ENCODE results near the gene DCTN2.
"Not testable (repeated sequence)": the region's sequence is repeated elsewhere in the genome, so short reads cannot be mapped to it uniquely, and the experiment has no call there.

DCTN2 gene

GRCh38 chr12:57525615-57526383 lies 21.2 kb downstream of the DCTN2 start:
- DNase-seq = no peak

GRCh38 chr12:57524814-57525614 lies 22.0 kb downstream of the DCTN2 start:
- no peak for DNase-seq

DNA sequence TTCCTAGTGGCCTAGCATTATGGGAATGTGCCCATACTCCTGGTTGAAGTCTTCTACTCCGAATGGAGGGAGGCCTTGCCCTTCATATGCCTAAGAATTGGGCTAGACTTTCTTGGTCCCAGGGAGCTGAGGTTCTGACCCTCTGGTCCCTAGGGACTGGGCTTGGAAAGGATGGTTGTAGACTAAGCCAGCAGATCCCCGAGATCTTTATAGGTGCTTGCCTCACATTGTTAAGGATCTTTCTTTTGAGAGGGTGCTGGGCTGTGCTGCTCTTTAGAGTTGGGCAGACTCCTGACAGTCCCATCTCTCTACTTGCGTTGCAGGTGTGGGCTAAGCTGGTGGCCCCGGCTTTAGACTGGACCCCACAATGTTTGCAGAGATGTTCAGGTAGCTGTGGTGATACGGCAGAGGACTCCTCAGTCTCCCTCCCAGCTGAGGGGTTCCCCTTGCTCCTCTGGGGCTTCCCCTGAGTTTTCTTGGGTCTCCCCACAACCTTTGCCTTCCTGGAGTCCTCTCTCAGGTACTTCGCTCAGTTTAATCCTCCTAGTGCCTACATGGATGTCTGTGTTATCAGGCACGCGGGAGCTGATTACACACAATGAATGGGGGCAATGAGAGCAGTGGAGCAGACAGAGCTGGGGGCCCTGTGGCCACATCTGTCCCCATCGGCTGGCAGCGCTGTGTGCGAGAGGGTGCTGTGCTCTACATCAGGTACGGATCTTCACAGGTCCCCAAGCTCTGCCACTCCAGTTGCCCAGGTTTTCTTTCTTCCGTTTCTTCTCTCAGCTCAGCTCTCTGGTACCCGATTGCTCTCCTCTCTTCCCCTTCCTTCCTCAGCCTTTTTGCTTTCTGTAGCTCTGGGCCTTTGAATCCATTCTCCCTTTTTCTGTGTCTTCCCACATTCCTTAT lies 23.0 kb downstream of the DCTN2 start:
- no peak for DNase-seq

DNA sequence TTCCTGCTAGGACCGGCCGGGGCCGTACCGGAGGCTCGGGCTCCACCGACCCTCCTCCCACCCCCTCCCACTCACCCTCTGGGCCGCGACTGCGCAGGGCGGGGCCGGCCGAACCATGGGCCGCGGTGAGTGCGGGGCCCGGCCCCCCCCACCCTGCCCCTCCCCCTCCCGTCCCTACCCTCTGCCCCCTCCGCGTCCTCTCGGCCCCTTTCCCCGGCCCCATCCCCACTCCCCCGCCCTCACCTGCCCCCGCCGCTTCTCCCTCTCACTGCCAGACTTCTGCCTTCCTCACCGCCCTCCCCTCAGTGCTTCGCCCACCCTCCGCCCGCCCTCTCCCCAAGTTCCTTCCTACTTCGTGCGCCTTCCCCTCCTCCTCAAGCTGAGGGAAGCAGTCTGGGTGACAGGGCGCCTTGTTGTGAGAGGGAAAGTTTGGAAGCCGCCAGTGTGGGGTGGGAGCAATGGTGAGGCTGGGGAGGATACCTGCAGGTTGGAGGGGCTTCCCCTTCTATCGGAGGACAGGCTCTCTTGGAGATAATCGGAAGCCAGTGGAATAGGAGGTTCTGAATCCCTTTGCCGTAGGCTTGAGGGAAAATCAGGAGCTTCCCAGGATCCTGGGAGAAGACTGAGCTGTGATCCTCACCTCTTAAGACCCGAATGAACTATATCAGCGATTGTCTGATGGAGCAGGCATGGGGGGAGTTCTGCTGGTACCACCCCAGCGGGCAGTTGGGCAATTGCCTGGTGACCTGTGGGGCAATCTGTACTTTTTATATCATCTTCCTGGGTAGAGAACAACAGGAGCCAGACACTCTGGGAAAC lies 23.9 kb downstream of the DCTN2 start:
- DNase-seq = no peak

DNA sequence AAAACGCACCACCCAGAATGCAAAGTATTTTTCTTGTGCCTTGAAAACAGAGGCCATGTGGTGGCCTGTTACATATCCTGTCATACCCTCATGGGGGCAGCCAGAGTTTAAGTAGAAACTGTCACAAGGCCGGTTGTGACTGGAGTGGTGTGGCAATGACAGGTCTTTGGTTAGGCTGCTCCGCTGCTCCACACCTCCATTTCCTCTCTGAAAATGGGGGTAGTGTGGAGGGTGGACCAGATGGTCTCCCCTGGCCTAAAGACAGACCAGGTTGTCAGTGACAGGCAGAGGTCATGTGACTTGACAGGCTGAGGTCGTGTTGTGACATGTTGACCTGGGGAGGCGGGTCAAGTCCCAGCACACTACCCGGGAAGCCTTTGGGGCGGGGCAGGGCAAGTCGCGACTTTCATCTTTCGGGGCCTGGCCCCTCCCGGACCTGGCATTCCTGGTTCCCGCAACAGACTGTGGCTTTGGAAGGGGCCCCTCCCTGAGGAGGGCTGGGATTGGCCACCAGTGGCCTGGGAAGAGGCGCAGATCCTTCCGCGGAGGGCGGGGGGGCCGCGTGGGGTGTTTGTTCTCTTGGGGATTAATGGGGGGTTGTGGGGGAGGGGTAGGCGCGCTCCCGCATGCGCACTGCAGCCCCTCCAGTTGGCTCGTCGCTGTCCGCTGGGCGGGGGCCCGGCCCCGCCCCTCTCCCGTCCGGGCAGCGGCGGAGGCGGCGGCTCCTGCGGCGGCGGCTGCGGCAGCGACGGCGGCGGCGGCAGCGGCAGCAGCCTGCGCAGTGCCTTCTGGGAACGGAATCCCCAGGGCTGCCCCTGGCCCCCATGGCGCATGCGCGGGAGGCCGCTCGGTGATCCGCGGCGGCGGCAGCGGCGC lies 24.7 kb downstream of the DCTN2 start, which contains the start of gene MBD6:
Gene MBD6, plus strand, starts transcription at position 814 of the 876 bp plus-strand sequence. CDS start 1,480 bp downstream, outside the sequence.
- peak; percentile 28 for DNase-seq

- no peak for DNase-seq
Observed at GRCh38 chr12:57521525-57522010, 25.4 kb downstream of the DCTN2 start.

DNA sequence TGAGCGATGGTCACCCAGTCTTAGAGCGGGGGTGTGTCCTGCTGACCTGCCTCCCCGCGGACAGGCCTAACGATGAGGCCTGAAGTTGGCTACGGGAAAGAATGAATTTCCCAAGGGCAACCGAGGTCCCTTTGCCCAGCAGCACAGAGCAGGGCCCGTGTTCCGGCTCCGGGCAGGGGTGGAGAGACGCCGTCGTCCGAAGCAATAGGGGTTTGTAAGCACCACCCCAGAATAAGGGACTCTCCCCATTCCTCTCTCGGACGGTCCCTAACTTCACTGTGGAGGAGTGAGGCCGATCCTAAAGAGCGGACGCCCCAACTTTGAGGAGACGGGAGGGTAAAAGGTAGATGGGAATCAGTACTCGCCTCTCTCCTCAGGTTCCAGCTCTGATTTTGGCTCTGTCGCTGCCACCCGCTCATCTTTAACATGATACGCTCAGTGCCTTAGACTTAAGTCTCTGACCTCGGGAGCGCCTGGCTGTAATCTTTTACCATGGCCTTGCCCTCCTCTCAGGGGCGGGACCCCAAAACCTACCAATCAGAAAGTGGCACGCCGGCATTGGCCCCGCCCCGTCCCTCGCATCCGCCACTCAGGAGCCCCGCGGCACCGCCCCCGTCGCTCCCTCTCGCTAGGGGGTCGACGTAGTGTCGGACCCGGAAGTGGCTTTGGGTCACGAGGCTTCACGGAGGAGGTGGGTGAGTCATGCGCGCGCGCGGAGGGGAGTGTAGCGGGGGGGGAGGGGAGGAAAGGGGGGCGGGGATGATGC lies 26.8 kb downstream of the DCTN2 start, which contains the start of gene DDIT3:
Gene DDIT3, minus strand, starts transcription at position 462 of the 766 bp plus-strand sequence. CDS start 3,108 bp downstream, outside the sequence.
- DNase-seq = peak; percentile 86

DNA sequence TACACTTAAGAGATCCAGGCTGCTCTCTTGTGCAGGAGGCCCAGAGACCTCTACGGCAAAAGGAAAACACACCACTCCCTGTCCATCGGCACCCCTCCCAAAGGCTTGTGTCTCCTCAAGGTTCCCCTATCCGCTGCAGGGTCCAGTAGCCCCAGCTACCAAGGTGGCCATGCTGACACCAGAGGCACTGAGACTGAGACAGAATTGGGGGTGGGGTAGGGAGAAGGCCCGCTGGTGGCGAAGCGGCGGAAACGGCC lies 27.3 kb downstream of the DCTN2 start:
- no peak for DNase-seq

GRCh38 chr12:57518920-57519795 lies 27.8 kb downstream of the DCTN2 start:
- no peak for DNase-seq

GRCh38 chr12:57518176-57518919 lies 28.6 kb downstream of the DCTN2 start:
- DNase-seq = no peak

- DNase-seq = not testable (repeated sequence)
Observed at GRCh38 chr12:57517718-57518117, 29.3 kb downstream of the DCTN2 start.

- DNase-seq = no peak
Observed at GRCh38 chr12:57517187-57517586, 29.8 kb downstream of the DCTN2 start.

DNA sequence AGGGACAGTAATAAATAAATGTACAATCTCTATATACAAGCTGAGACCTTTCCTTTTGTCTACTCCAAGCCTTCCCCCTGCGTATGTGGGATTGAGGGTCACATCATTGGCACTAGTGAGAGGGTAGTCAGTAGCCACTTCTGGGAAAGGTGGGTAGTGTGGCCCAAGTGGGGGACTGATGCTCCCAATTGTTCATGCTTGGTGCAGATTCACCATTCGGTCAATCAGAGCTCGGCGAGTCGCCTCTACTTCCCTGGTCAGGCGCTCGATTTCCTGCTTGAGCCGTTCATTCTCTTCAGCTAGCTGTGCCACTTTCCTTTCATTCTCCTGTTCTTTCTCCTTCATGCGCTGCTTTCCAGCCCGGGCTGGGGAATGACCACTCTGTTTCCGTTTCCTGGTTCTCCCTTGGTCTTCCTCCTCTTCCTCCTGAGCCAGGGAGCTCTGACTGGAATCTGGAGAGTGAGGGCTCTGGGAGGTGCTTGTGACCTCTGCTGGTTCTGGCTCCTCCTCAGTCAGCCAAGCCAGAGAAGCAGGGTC lies 30.3 kb downstream of the DCTN2 start:
- DNase-seq = no peak

- DNase-seq = no peak
Observed at GRCh38 chr12:57515934-57516541, 31.0 kb downstream of the DCTN2 start.

- no peak for DNase-seq
Observed at GRCh38 chr12:57515408-57515933, 31.5 kb downstream of the DCTN2 start.

DNA sequence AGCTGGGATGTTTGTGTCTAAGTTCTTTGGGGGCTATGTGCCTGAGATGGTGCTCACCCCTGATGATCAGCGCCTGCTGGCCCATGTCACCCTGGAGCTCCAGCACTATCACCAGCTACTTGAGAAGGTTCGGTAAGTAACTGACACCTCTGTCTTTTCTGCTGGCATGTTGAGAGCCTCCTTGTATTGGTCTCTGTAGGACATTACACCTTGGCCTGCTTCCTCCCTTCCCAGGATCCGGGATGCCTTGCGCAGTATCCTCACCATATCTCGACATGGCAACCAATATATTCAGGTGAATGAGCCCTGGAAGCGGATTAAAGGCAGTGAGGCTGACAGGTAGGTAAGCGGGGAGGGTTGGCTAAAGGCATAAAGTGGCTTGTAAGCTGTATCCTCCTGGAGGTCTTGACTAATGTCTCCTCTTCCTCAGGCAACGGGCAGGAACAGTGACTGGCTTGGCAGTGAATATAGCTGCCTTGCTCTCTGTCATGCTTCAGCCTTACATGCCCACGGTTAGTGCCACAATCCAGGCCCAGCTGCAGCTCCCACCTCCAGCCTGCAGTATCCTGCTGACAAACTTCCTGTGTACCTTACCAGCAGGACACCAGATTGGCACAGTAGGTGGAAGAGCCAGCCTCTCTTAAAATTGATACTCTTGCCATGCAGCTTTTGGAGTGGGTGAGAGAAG lies 32.1 kb downstream of the DCTN2 start:
- peak; percentile 57 for DNase-seq

DNA sequence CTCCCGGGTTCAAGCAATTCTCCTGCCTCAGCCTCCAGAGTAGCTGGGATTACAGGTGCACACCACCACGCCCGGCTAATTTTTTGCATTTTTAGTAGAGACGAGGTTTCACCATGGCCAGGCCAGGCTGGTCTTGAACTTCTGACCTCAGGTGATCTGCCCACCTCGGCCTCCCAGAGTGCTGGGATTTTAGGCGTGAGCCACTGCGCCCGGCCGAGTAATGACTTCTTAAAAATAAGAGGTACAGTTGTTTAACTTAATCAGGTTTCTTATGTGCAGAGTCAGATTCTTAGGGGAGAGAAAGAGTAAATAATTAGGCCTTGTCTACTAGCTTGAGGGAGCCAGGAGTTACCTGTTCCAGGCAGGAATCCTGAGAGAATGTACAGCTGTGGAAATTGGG lies 32.7 kb downstream of the DCTN2 start:
- not testable (repeated sequence) for DNase-seq
